SH-SY5Y (cell line): ENCODE data around the gene GIMAP1.

Experiments
- GATA2 ChIP-seq: IDR thresholded peaks from 2 replicates; pipeline ENCODE4 v1.6.1; 2011; ENCODE audit warnings: mild to moderate bottlenecking, low read depth, low read length
- GATA3 ChIP-seq: IDR thresholded peaks from 2 replicates; pipeline ENCODE4 v1.6.1; 2011; ENCODE audit warnings: low read depth, mild to moderate bottlenecking, low read length, moderate library complexity

GRCh38 chr7:150685219-150686029 lies 31.0 kb upstream of the GIMAP1 start, which contains the start of gene GIMAP2:
- TF ChIP-seq GATA3 (no peak), GATA2 (no peak)
